ENCODE results near the gene OGDH. TPM values are rescaled to one million over a fixed set of nuclear protein-coding genes. Genes with fewer than 3 reads are reported as not detected.
A peak's percentile ranks its signal among the peaks of the same experiment; 100 is the strongest.

Gene OGDH
- total and polyA plus RNA-seq, 4 experiments from 2014 or later: 42.2 to 126 (median 88.8) TPM

- Mint-ChIP-seq H3K4me1 (peaks cover 10 to 20% (median 13%) of the 10 kb centered on the region in 4 donors), H3K36me3 (peaks cover 26 to 48% of the 10 kb centered on the region in 2 donors), H3K9me3 (no peaks in the 10 kb centered on the region), H3K27me3 (no peaks in the 10 kb centered on the region), H3K4me3 (no peak overlapping the region), H3K27ac (peak overlapping the region in 2 of 7 donors; percentile 18 to 43)
- H3K4me1 ChIP-seq (ENCODE audit: insufficient read depth, low read length): peaks cover 13% of the 10 kb centered on the region
- no peaks in the 10 kb centered on the region for H3K27me3 ChIP-seq (ENCODE audit: insufficient read depth, low read length)
- no peak for DNase-seq
- ChIA-PET CTCF (ENCODE audit: partially characterized antibody) (no interaction called here), POLR2A (ENCODE audit: partially characterized antibody) (interaction anchor here (0.6 kb wide), 1 partner anchor 316 kb away, joined by 3 read pairs; no protein-coding TSS in a partner anchor)
- H3K27ac ChIP-seq (ENCODE audit: low read depth, low read length): no peak overlapping the region
- intact Hi-C loops (cut with micrococcal nuclease): loop anchor here (10.0 kb wide), 1 partner anchor 87 kb away; the partner anchor contains the start of gene PPIA
- no peak overlapping the region for H3K4me3 ChIP-seq (ENCODE audit: low read length in 2 of 2)
- H3K9me3 ChIP-seq (ENCODE audit: control insufficient read depth in 1 of 2, low read length in 2 of 2): no peaks in the 10 kb centered on the region
- H3K36me3 ChIP-seq (ENCODE audit: insufficient read depth, low read length): peaks cover 26% of the 10 kb centered on the region
Measured at GRCh38 chr7:44707558-44708230, 101.3 kb downstream of the OGDH start.

- no peaks in the 10 kb centered on the region for H3K9me3 Mint-ChIP-seq
Measured at GRCh38 chr7:44709011-44709915, 102.8 kb downstream of the OGDH start.

GRCh38 chr7:44709945-44710596 is 103.6 kb downstream of the OGDH start:
- Histone ChIP-seq H3K9me3 (ENCODE audit: control insufficient read depth in 1 of 2, low read length in 2 of 2) (no peaks in the 10 kb centered on the region), H3K36me3 (ENCODE audit: insufficient read depth, low read length) (peaks cover 26% of the 10 kb centered on the region), H3K4me1 (ENCODE audit: insufficient read depth, low read length) (peaks cover 13% of the 10 kb centered on the region), H3K27ac (ENCODE audit: low read depth, low read length) (no peak overlapping the region), H3K27me3 (ENCODE audit: insufficient read depth, low read length) (no peaks in the 10 kb centered on the region), H3K4me3 (ENCODE audit: low read length in 2 of 2) (no peak overlapping the region)
- Mint-ChIP-seq H3K9me3 (no peaks in the 10 kb centered on the region), H3K27me3 (no peaks in the 10 kb centered on the region), H3K4me1 (peaks cover 10 to 29% (median 17%) of the 10 kb centered on the region in 4 donors), H3K27ac (peak overlapping the region; percentile 64 to 82 (median 74)), H3K4me3 (peak overlapping the region in 1 of 8 donors; percentile 15), H3K36me3 (peaks cover 19 to 35% of the 10 kb centered on the region in 2 donors)
- ChIA-PET CTCF (ENCODE audit: partially characterized antibody) (interaction anchor here (1.2 kb wide), 2 partner anchors 122 to 145 kb away, joined by 3 to 4 read pairs; no protein-coding TSS in a partner anchor), POLR2A (ENCODE audit: partially characterized antibody) (interaction anchor here (0.6 kb wide), 1 partner anchor 136 kb away, joined by 3 read pairs; no protein-coding TSS in a partner anchor)
- DNase-seq: peak in 1 of 5 donors; percentile 6
- intact Hi-C loops (cut with micrococcal nuclease): loop anchor here (10.0 kb wide), 1 partner anchor 85 kb away; the partner anchor contains the start of gene PPIA

More at GRCh38 chr7:44709011-44709915, 102.8 kb downstream of the OGDH start:
- POLR2A ChIA-PET (ENCODE audit: partially characterized antibody): no interaction called here
- Histone ChIP-seq H3K27me3 (ENCODE audit: insufficient read depth, low read length) (no peaks in the 10 kb centered on the region), H3K27ac (ENCODE audit: low read depth, low read length) (no peak overlapping the region), H3K4me1 (ENCODE audit: insufficient read depth, low read length) (peaks cover 13% of the 10 kb centered on the region), H3K36me3 (ENCODE audit: insufficient read depth, low read length) (peaks cover 26% of the 10 kb centered on the region), H3K9me3 (ENCODE audit: control insufficient read depth in 1 of 2, low read length in 2 of 2) (no peaks in the 10 kb centered on the region), H3K4me3 (ENCODE audit: low read length in 2 of 2) (no peak overlapping the region)
- CTCF ChIA-PET (ENCODE audit: partially characterized antibody): interaction anchor here (0.8 to 1.2 kb wide), 2 partner anchors 135 to 144 kb away, joined by 3 read pairs; no protein-coding TSS in a partner anchor
- H3K36me3 Mint-ChIP-seq: peaks cover 19 to 38% of the 10 kb centered on the region in 2 donors
- DNase-seq: no peak
- no peaks in the 10 kb centered on the region for H3K27me3 Mint-ChIP-seq
- peak overlapping the region in 4 of 7 donors; percentile 22 to 77 (median 56) for H3K27ac Mint-ChIP-seq
- H3K4me3 Mint-ChIP-seq: no peak overlapping the region
- H3K4me1 Mint-ChIP-seq: peaks cover 10 to 29% (median 17%) of the 10 kb centered on the region in 4 donors
- intact Hi-C loops (cut with micrococcal nuclease): loop anchor here (10.0 kb wide), 1 partner anchor 86 kb away; the partner anchor contains the start of gene PPIA

- H3K9me3 Mint-ChIP-seq: no peaks in the 10 kb centered on the region
- intact Hi-C loops (cut with micrococcal nuclease): no loop called here
Measured at GRCh38 chr7:44711528-44711927, 105.1 kb downstream of the OGDH start.

GRCh38 chr7:44712012-44712411 is 105.6 kb downstream of the OGDH start:
- Mint-ChIP-seq H3K27ac (peak overlapping the region; percentile 53 to 89 (median 81)), H3K4me1 (peaks cover 10 to 29% (median 17%) of the 10 kb centered on the region in 4 donors), H3K9me3 (no peaks in the 10 kb centered on the region), H3K4me3 (peak overlapping the region in 3 of 8 donors; percentile 1 to 61 (median 43)), H3K36me3 (peaks cover 13 to 24% of the 10 kb centered on the region in 2 donors), H3K27me3 (no peaks in the 10 kb centered on the region)
- H3K4me3 ChIP-seq (ENCODE audit: low read length in 2 of 2): no peak overlapping the region
- ChIA-PET POLR2A (ENCODE audit: partially characterized antibody) (interaction anchor here (1.4 kb wide), 1 partner anchor 106 kb away, joined by 4 read pairs; the partner anchor contains the start of gene OGDH), CTCF (ENCODE audit: partially characterized antibody) (no interaction called here)
- peaks cover 24% of the 10 kb centered on the region for H3K36me3 ChIP-seq (ENCODE audit: insufficient read depth, low read length)
- H3K4me1 ChIP-seq (ENCODE audit: insufficient read depth, low read length): peaks cover 13% of the 10 kb centered on the region
- no peaks in the 10 kb centered on the region for H3K27me3 ChIP-seq (ENCODE audit: insufficient read depth, low read length)
- no peak for DNase-seq
- H3K27ac ChIP-seq (ENCODE audit: low read depth, low read length): peak overlapping the region; percentile 35
- intact Hi-C loops (cut with micrococcal nuclease): no loop called here
- H3K9me3 ChIP-seq (ENCODE audit: control insufficient read depth in 1 of 2, low read length in 2 of 2): no peaks in the 10 kb centered on the region

More at GRCh38 chr7:44711528-44711927, 105.1 kb downstream of the OGDH start:
- ChIA-PET POLR2A (ENCODE audit: partially characterized antibody) (interaction anchor here (1.4 kb wide), 1 partner anchor 105 kb away, joined by 4 read pairs; the partner anchor contains the start of gene OGDH), CTCF (ENCODE audit: partially characterized antibody) (no interaction called here)
- DNase-seq: no peak
- H3K36me3 ChIP-seq (ENCODE audit: insufficient read depth, low read length): peaks cover 26% of the 10 kb centered on the region
- Mint-ChIP-seq H3K36me3 (peaks cover 13 to 28% of the 10 kb centered on the region in 2 donors), H3K27ac (peak overlapping the region; percentile 53 to 89 (median 81)), H3K27me3 (no peaks in the 10 kb centered on the region), H3K4me1 (peaks cover 10 to 29% (median 17%) of the 10 kb centered on the region in 4 donors), H3K4me3 (no peak overlapping the region)
- H3K27ac ChIP-seq (ENCODE audit: low read depth, low read length): peak overlapping the region; percentile 35
- no peaks in the 10 kb centered on the region for H3K27me3 ChIP-seq (ENCODE audit: insufficient read depth, low read length)
- H3K4me3 ChIP-seq (ENCODE audit: low read length in 2 of 2): no peak overlapping the region
- H3K9me3 ChIP-seq (ENCODE audit: control insufficient read depth in 1 of 2, low read length in 2 of 2): no peaks in the 10 kb centered on the region
- H3K4me1 ChIP-seq (ENCODE audit: insufficient read depth, low read length): peaks cover 13% of the 10 kb centered on the region

- H3K27me3 Mint-ChIP-seq: no peaks in the 10 kb centered on the region
- peak overlapping the region in 5 of 7 donors; percentile 7 to 59 (median 29) for H3K27ac Mint-ChIP-seq
- Histone ChIP-seq H3K4me3 (ENCODE audit: low read length in 2 of 2) (no peak overlapping the region), H3K36me3 (ENCODE audit: insufficient read depth, low read length) (peaks cover 14% of the 10 kb centered on the region), H3K27me3 (ENCODE audit: insufficient read depth, low read length) (no peaks in the 10 kb centered on the region), H3K27ac (ENCODE audit: low read depth, low read length) (no peak overlapping the region), H3K4me1 (ENCODE audit: insufficient read depth, low read length) (peaks cover 13% of the 10 kb centered on the region), H3K9me3 (ENCODE audit: control insufficient read depth in 1 of 2, low read length in 2 of 2) (no peaks in the 10 kb centered on the region)
- H3K4me3 Mint-ChIP-seq: peak overlapping the region in 1 of 8 donors; percentile 48
- peaks cover 10 to 29% (median 17%) of the 10 kb centered on the region in 4 donors for H3K4me1 Mint-ChIP-seq
- no peak for DNase-seq
- intact Hi-C loops (cut with micrococcal nuclease): no loop called here
- H3K36me3 Mint-ChIP-seq: peaks cover 5 to 13% of the 10 kb centered on the region in 2 donors
- H3K9me3 Mint-ChIP-seq: no peaks in the 10 kb centered on the region
- POLR2A ChIA-PET (ENCODE audit: partially characterized antibody): interaction anchor here (1.4 kb wide), 1 partner anchor 107 kb away, joined by 4 read pairs; the partner anchor contains the start of gene OGDH
- CTCF ChIA-PET (ENCODE audit: partially characterized antibody): no interaction called here
Measured at GRCh38 chr7:44713141-44713540, 106.7 kb downstream of the OGDH start.
